Measurements from ENCODE around the gene SH3GL1.
A peak's percentile ranks its signal among the peaks of the same experiment; 100 is the strongest.

The SH3GL1 gene

GRCh38 chr19:4396949-4397783 lies 3.2 kb downstream of the SH3GL1 start:
- no peak for DNase-seq (ENCODE audit: low read depth)

GRCh38 chr19:4393947-4394590 lies 6.3 kb downstream of the SH3GL1 start:
- DNase-seq (ENCODE audit: low read depth): no peak

- DNase-seq (ENCODE audit: low read depth): peak; percentile 86
These were observed 8.5 kb downstream of the SH3GL1 start for GRCh38 chr19:4391701-4392483.

- peak; percentile 54 for DNase-seq (ENCODE audit: low read depth)
These were observed 9.0 kb downstream of the SH3GL1 start for GRCh38 chr19:4391306-4391693.

- DNase-seq (ENCODE audit: low read depth): no peak
These were observed 9.6 kb downstream of the SH3GL1 start for GRCh38 chr19:4390567-4391305.

GRCh38 chr19:4390017-4390566 lies 10.3 kb downstream of the SH3GL1 start:
- DNase-seq (ENCODE audit: low read depth): peak; percentile 32

GRCh38 chr19:4389511-4390016 lies 10.8 kb downstream of the SH3GL1 start:
- no peak for DNase-seq (ENCODE audit: low read depth)

- no peak for DNase-seq (ENCODE audit: low read depth)
These were observed 11.3 kb downstream of the SH3GL1 start for GRCh38 chr19:4389064-4389375.

GRCh38 chr19:4388337-4389063 lies 11.8 kb downstream of the SH3GL1 start:
- DNase-seq (ENCODE audit: low read depth): no peak

- no peak for DNase-seq (ENCODE audit: low read depth)
These were observed 14.1 kb downstream of the SH3GL1 start for GRCh38 chr19:4386041-4386782.

- no peak for DNase-seq (ENCODE audit: low read depth)
These were observed 14.9 kb downstream of the SH3GL1 start for GRCh38 chr19:4385291-4386040.

GRCh38 chr19:4380254-4380727 lies 20.1 kb downstream of the SH3GL1 start:
- DNase-seq (ENCODE audit: low read depth): no peak

GRCh38 chr19:4379383-4380253 lies 20.7 kb downstream of the SH3GL1 start:
- peak; percentile 33 for DNase-seq (ENCODE audit: low read depth)

- no peak for DNase-seq (ENCODE audit: low read depth)
These were observed 21.5 kb downstream of the SH3GL1 start for GRCh38 chr19:4378886-4379285.

- peak; percentile 66 for DNase-seq (ENCODE audit: low read depth)
These were observed 23.2 kb downstream of the SH3GL1 start for GRCh38 chr19:4376991-4377781.

- DNase-seq (ENCODE audit: low read depth): no peak
These were observed 23.7 kb downstream of the SH3GL1 start for GRCh38 chr19:4376671-4376990.

- no peak for DNase-seq (ENCODE audit: low read depth)
These were observed 24.2 kb downstream of the SH3GL1 start for GRCh38 chr19:4376028-4376670.
